ENCODE results near the gene NPY4R.
A peak's percentile ranks its signal among the peaks of the same experiment; 100 is the strongest.
"Not testable (repeated sequence)": the region's sequence is repeated elsewhere in the genome, so short reads cannot be mapped to it uniquely, and the experiment has no call there.

The NPY4R gene

GRCh38 chr10:46474746-46475320 lies 9.1 kb upstream of the NPY4R start:
- DNase-seq (ENCODE audit: extremely low spot score); CTCF ChIA-PET; POLR2A ChIA-PET: not testable (repeated sequence)

- CTCF ChIA-PET; POLR2A ChIA-PET; DNase-seq (ENCODE audit: extremely low spot score): not testable (repeated sequence)
These were observed 8.0 kb upstream of the NPY4R start for GRCh38 chr10:46473758-46474157.

- DNase-seq (ENCODE audit: extremely low spot score); POLR2A ChIA-PET; CTCF ChIA-PET: not testable (repeated sequence)
These were observed 4.4 kb upstream of the NPY4R start for GRCh38 chr10:46470134-46470533.

GRCh38 chr10:46468119-46468809 lies 2.5 kb upstream of the NPY4R start:
- DNase-seq (ENCODE audit: extremely low spot score); POLR2A ChIA-PET; CTCF ChIA-PET: not testable (repeated sequence)

- POLR2A ChIA-PET; DNase-seq (ENCODE audit: extremely low spot score); CTCF ChIA-PET: not testable (repeated sequence)
These were observed 2.1 kb downstream of the NPY4R start for GRCh38 chr10:46463608-46464007.

GRCh38 chr10:46462276-46462675 lies 3.5 kb downstream of the NPY4R start:
- DNase-seq (ENCODE audit: extremely low spot score); CTCF ChIA-PET; POLR2A ChIA-PET: not testable (repeated sequence)

GRCh38 chr10:46459579-46459978 lies 6.2 kb downstream of the NPY4R start:
- DNase-seq (ENCODE audit: extremely low spot score); CTCF ChIA-PET; POLR2A ChIA-PET: not testable (repeated sequence)

- DNase-seq (ENCODE audit: extremely low spot score); POLR2A ChIA-PET; CTCF ChIA-PET: not testable (repeated sequence)
These were observed 8.7 kb downstream of the NPY4R start for GRCh38 chr10:46457071-46457470.

GRCh38 chr10:46455992-46456391 lies 9.8 kb downstream of the NPY4R start:
- POLR2A ChIA-PET; CTCF ChIA-PET; DNase-seq (ENCODE audit: extremely low spot score): not testable (repeated sequence)

- POLR2A ChIA-PET; DNase-seq (ENCODE audit: extremely low spot score); CTCF ChIA-PET: not testable (repeated sequence)
These were observed 14.4 kb downstream of the NPY4R start for GRCh38 chr10:46451365-46451764.

GRCh38 chr10:46450829-46451228 lies 14.9 kb downstream of the NPY4R start:
- DNase-seq (ENCODE audit: extremely low spot score); POLR2A ChIA-PET; CTCF ChIA-PET: not testable (repeated sequence)

GRCh38 chr10:46447439-46447838 lies 18.3 kb downstream of the NPY4R start:
- CTCF ChIA-PET; DNase-seq (ENCODE audit: extremely low spot score); POLR2A ChIA-PET: not testable (repeated sequence)

GRCh38 chr10:46445389-46446122 lies 20.2 kb downstream of the NPY4R start:
- DNase-seq (ENCODE audit: extremely low spot score); POLR2A ChIA-PET; CTCF ChIA-PET: not testable (repeated sequence)

- CTCF ChIA-PET; DNase-seq (ENCODE audit: extremely low spot score); POLR2A ChIA-PET: not testable (repeated sequence)
These were observed 22.3 kb downstream of the NPY4R start for GRCh38 chr10:46443422-46443821.

GRCh38 chr10:46442706-46443275 lies 23.0 kb downstream of the NPY4R start:
- CTCF ChIA-PET, POLR2A ChIA-PET: not testable (repeated sequence)
- peak; percentile 0 for DNase-seq (ENCODE audit: extremely low spot score)

GRCh38 chr10:46441837-46442278 lies 23.9 kb downstream of the NPY4R start:
- POLR2A ChIA-PET; CTCF ChIA-PET; DNase-seq (ENCODE audit: extremely low spot score): not testable (repeated sequence)

- DNase-seq (ENCODE audit: extremely low spot score); CTCF ChIA-PET; POLR2A ChIA-PET: not testable (repeated sequence)
These were observed 24.8 kb downstream of the NPY4R start for GRCh38 chr10:46440942-46441341.

GRCh38 chr10:46423550-46423949 lies 42.2 kb downstream of the NPY4R start:
- DNase-seq (ENCODE audit: extremely low spot score); CTCF ChIA-PET; POLR2A ChIA-PET: not testable (repeated sequence)

All from GM10248 (cell line).